Activated CD8-positive, alpha-beta memory T cell treated with anti-CD3 and anti-CD28 coated beads, Interleukin-2, amount 10 ng/mL, durations not matched to agents 7 days and 5 days (primary cell): ENCODE measurements around the gene AKT2. TPM values are rescaled to one million over a fixed set of nuclear protein-coding genes. Genes with fewer than 3 reads are reported as not detected.

Experiments used
- ATAC-seq: fragments of 150-1000 bp; cut with Tn5 transposase; one replicate; pipeline ENCODE4 v1.10.0; 2021; ENCODE audit warnings: moderate library complexity
- CTCF ChIA-PET: fragments of 350-600 bp; sonication (Branson Sonifier 250); formaldehyde crosslinking; loops from one replicate; lab custom pipeline; 2021; ENCODE audit warnings: antibody characterized with exemption; lab: Charles Lee
- DNase-seq: peaks from one replicate; pipeline ENCODE4 v3.0.0-alpha.2; 2020
- H3K27ac Mint-ChIP-seq: one replicate; pipeline ENCODE4 v1.8.0; 2021; ENCODE audit warnings: mild to moderate bottlenecking, mixed read lengths
- H3K27me3 Mint-ChIP-seq: one replicate; pipeline ENCODE4 v1.8.0; 2021; ENCODE audit warnings: mixed read lengths
- H3K36me3 Mint-ChIP-seq: one replicate; pipeline ENCODE4 v1.8.0; 2021; ENCODE audit warnings: mild to moderate bottlenecking, mixed read lengths
- H3K4me1 Mint-ChIP-seq: one replicate; pipeline ENCODE4 v1.8.0; 2021; ENCODE audit warnings: mixed read lengths
- H3K4me3 Mint-ChIP-seq: one replicate; pipeline ENCODE4 v1.8.0; 2021; ENCODE audit warnings: mild to moderate bottlenecking, moderate library complexity, mixed read lengths
- H3K9me3 Mint-ChIP-seq: one replicate; pipeline ENCODE4 v1.8.0; 2022; ENCODE audit warnings: low read depth, mixed read lengths
- total RNA-seq, 2 experiments: library from RNA; stranded (reverse); gene quantifications; one replicate each; pipeline ENCODE4 v1.2.3, GENCODE V29; 2021

AKT2 gene
- total RNA-seq, 2 experiments from 2014 or later: 141 to 172 TPM

GRCh38 chr19:40286971-40287421 lies 1.9 kb upstream of the AKT2 start:
- H3K4me3 Mint-ChIP-seq: no peak overlapping the region
- H3K27me3 Mint-ChIP-seq: no peaks in the 10 kb centered on the region
- no peak for ATAC-seq
- H3K36me3 Mint-ChIP-seq: no peaks in the 10 kb centered on the region
- H3K27ac Mint-ChIP-seq: peak overlapping the region; percentile 78
- CTCF ChIA-PET: interaction anchor here (1.0 to 2.8 kb wide), 3 partner anchors 18 to 348 kb away, joined by 3 to 13 read pairs (median 10); no protein-coding TSS in a partner anchor
- H3K4me1 Mint-ChIP-seq: peaks cover 35% of the 10 kb centered on the region
- H3K9me3 Mint-ChIP-seq: no peaks in the 10 kb centered on the region
- DNase-seq: no peak

DNA sequence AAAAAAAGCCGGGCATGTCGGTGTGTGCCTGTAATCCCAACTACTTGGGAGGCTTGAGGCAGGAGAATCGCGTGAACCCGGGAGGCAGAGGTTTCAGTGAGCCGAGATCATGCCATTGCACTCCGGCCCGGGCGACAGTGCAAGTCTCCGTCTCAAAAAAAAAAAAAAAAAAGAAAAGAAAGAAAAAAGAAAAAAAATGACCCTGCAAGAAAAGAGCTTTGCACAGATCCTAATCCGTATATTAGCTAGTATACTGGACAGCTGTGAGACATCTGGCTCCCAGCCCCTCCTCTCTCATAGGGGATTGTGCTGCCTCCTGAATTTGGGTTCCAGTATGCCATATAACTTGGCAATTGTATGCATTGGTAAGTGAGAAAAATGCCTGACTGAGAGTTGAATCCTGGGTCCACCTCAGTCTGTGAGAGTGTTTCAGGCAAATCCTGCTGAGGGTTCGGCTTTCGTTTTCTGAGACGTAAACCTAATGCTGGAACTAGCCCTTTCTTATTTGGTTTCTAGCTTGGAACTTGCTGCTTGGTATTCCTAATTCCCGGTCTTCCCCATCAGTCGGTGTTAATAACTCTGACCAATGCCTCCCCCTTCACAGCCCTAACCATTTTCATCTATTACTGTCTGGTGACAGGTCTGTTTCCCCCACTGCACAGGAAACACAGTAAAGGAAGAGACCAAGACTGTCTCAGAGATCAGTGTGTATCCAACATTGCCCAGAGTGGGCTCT lies 1.3 kb upstream of the AKT2 start:
- DNase-seq (no peak), ATAC-seq (no peak)
- H3K9me3 Mint-ChIP-seq: no peaks in the 10 kb centered on the region
- CTCF ChIA-PET: interaction anchor here (1.0 to 2.8 kb wide), 5 partner anchors 19 to 349 kb away, joined by 3 to 13 read pairs (median 4); no protein-coding TSS in a partner anchor
- H3K4me1 Mint-ChIP-seq: peaks cover 39% of the 10 kb centered on the region
- peak overlapping the region; percentile 86 for H3K4me3 Mint-ChIP-seq
- H3K27ac Mint-ChIP-seq: peak overlapping the region; percentile 99
- no peaks in the 10 kb centered on the region for H3K36me3 Mint-ChIP-seq
- H3K27me3 Mint-ChIP-seq: no peaks in the 10 kb centered on the region

DNA sequence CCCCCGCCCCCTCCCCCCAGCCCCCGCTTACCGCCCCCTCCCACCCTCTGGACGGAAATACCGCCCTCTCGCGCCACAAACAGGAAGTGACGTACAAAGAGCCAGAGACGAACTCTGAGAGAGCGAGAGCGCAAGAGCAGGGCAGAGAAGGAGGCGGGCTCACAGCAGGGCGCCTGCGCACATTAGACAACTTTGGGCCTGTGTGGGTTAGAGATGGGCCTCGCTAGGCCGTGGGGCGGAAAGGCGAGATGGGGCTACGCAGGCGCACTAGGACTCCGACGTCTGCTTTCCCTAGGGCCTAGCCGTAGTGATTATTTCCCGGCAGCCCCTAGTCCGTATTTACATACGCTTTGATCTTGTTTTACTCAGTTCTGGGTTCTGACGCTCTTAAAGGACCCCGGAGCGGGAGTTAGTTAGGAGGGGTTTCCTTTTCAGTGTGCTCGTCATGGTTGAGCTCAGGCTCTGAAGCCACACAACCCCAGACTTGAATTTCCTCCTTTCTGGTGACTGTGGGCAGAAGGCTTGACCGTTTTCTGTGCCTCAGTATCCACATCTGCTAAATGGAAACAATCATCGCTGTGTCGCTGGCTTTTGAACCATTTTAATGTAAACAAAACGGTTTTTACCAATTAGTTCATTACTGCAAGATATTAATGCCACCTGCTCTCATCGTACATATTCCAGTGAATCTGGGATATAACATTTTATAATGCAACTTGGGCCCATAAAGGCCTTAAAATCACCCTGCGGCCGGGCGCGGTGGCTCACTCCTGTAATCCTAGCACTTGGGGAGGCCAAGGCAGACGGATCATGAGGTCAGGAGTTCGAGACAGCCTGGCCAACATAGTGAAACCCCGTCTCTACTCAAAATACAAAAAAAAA lies 449 bp upstream of the AKT2 start:
- no peaks in the 10 kb centered on the region for H3K9me3 Mint-ChIP-seq
- ATAC-seq (peak; percentile 92), DNase-seq (peak; percentile 99)
- H3K36me3 Mint-ChIP-seq: no peaks in the 10 kb centered on the region
- CTCF ChIA-PET: interaction anchor here (1.1 to 2.8 kb wide), 7 partner anchors 10 to 349 kb away, joined by 3 to 13 read pairs (median 4); no protein-coding TSS in a partner anchor
- H3K27me3 Mint-ChIP-seq: no peaks in the 10 kb centered on the region
- H3K4me1 Mint-ChIP-seq: peaks cover 43% of the 10 kb centered on the region
- H3K4me3 Mint-ChIP-seq: peak overlapping the region; percentile 86
- peak overlapping the region; percentile 99 for H3K27ac Mint-ChIP-seq

- CTCF ChIA-PET: interaction anchor here (0.7 to 1.7 kb wide), 3 partner anchors 10 to 136 kb away, joined by 3 to 4 read pairs (median 4); partner anchors contain the start of genes C19orf47 and PLD3
- Mint-ChIP-seq H3K27ac (peak overlapping the region; percentile 92), H3K9me3 (no peaks in the 10 kb centered on the region), H3K4me1 (peaks cover 50% of the 10 kb centered on the region), H3K36me3 (no peaks in the 10 kb centered on the region), H3K4me3 (peak overlapping the region; percentile 86), H3K27me3 (no peaks in the 10 kb centered on the region)
- ATAC-seq (no peak), DNase-seq (no peak)
These were observed 969 bp downstream of the AKT2 start for GRCh38 chr19:40284251-40284500.

DNA sequence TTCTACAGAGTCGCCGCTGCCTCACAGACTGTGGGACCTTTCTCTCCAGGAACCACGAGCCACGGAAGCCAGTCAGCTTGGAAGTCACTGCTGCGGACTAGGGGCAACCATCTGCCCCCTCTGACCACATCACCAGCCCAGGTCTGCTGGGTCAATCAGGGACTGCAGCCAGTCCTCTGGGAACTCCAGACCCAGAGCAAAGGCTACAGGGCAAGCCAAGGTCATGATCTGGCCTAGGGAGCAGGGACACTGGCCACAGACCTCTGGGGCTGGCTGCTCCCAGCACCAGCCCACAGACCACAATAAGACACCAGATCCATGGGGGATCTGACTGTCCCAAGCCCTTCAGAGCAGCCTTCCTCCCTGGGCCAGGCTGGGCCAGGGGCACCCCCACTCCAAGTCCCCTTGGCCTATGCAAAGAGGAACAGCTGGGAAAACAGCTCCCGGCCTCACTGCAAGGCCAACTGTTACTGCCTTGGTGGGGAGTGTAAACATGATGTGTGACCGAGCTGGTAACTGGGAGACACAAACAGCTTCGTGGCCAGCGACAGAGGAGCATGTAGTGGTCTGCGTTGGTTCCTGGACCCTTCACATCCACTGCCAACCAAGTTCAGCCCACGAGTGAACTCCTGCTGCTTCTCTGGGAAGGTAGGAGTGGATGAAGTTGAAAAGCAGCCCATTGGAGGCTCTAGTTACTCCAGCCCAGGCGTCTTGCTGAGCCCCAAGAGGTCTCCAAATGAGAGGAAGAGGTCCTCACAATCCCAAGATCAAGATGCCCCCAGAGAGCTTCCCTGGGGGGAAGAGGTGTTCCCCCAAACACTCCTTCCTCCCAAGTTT lies 1.5 kb downstream of the AKT2 start:
- Mint-ChIP-seq H3K9me3 (no peaks in the 10 kb centered on the region), H3K27me3 (no peaks in the 10 kb centered on the region), H3K27ac (peak overlapping the region; percentile 92), H3K4me3 (peak overlapping the region; percentile 86), H3K4me1 (peaks cover 51% of the 10 kb centered on the region), H3K36me3 (no peaks in the 10 kb centered on the region)
- DNase-seq: no peak
- ATAC-seq: no peak
- CTCF ChIA-PET: interaction anchor here (0.7 to 1.7 kb wide), 5 partner anchors 9 to 159 kb away, joined by 3 to 4 read pairs (median 3); partner anchors contain the start of genes C19orf47 and PLD3

- H3K36me3 Mint-ChIP-seq: no peaks in the 10 kb centered on the region
- peak overlapping the region; percentile 92 for H3K27ac Mint-ChIP-seq
- H3K4me3 Mint-ChIP-seq: peak overlapping the region; percentile 86
- ATAC-seq (no peak), DNase-seq (no peak)
- peaks cover 56% of the 10 kb centered on the region for H3K4me1 Mint-ChIP-seq
- H3K9me3 Mint-ChIP-seq: no peaks in the 10 kb centered on the region
- CTCF ChIA-PET: interaction anchor here (0.9 to 1.3 kb wide), 3 partner anchors 22 to 160 kb away, joined by 3 read pairs; no protein-coding TSS in a partner anchor
- H3K27me3 Mint-ChIP-seq: no peaks in the 10 kb centered on the region
These were observed 2.2 kb downstream of the AKT2 start for GRCh38 chr19:40282920-40283319.

DNA sequence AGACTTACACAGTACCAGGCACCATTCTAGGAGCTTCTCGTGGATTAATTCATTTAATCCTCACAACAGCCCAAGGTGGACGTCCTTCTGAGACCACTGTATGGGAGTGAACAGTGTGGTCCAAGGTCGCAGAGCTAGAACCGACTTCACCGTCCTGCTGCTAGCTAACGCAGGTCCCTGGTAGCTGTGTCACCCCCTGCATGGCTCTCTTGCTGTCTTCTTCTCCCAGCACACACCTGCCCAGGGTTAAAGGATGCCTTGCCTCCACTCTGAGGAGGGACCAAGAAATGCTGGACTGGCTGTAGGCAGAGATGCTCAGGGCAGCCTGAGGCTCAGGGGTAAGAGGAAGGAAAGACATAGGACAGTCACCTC lies 3.0 kb downstream of the AKT2 start:
- no peak overlapping the region for H3K4me3 Mint-ChIP-seq
- no peaks in the 10 kb centered on the region for H3K9me3 Mint-ChIP-seq
- peaks cover 57% of the 10 kb centered on the region for H3K4me1 Mint-ChIP-seq
- H3K36me3 Mint-ChIP-seq: no peaks in the 10 kb centered on the region
- ATAC-seq (no peak), DNase-seq (no peak)
- CTCF ChIA-PET: interaction anchor here (1.0 to 1.3 kb wide), 2 partner anchors 139 to 161 kb away, joined by 3 read pairs; no protein-coding TSS in a partner anchor
- H3K27ac Mint-ChIP-seq: no peak overlapping the region
- H3K27me3 Mint-ChIP-seq: no peaks in the 10 kb centered on the region

GRCh38 chr19:40281381-40282208 lies 3.5 kb downstream of the AKT2 start:
- no peaks in the 10 kb centered on the region for H3K9me3 Mint-ChIP-seq
- no peak for ATAC-seq
- no peaks in the 10 kb centered on the region for H3K27me3 Mint-ChIP-seq
- no peak overlapping the region for H3K4me3 Mint-ChIP-seq
- no peaks in the 10 kb centered on the region for H3K36me3 Mint-ChIP-seq
- no peak for DNase-seq
- CTCF ChIA-PET: interaction anchor here (1.3 kb wide), 1 partner anchor 140 kb away, joined by 3 read pairs; no protein-coding TSS in a partner anchor
- H3K4me1 Mint-ChIP-seq: peaks cover 55% of the 10 kb centered on the region
- no peak overlapping the region for H3K27ac Mint-ChIP-seq

- H3K36me3 Mint-ChIP-seq: no peaks in the 10 kb centered on the region
- peaks cover 54% of the 10 kb centered on the region for H3K4me1 Mint-ChIP-seq
- no peak for ATAC-seq
- no peaks in the 10 kb centered on the region for H3K9me3 Mint-ChIP-seq
- CTCF ChIA-PET: interaction anchor here (2.7 kb wide), 1 partner anchor 25 kb away, joined by 9 read pairs; no protein-coding TSS in a partner anchor
- DNase-seq: no peak
- H3K27me3 Mint-ChIP-seq: no peaks in the 10 kb centered on the region
- no peak overlapping the region for H3K4me3 Mint-ChIP-seq
- no peak overlapping the region for H3K27ac Mint-ChIP-seq
These were observed 4.4 kb downstream of the AKT2 start for GRCh38 chr19:40280608-40281221.

DNA sequence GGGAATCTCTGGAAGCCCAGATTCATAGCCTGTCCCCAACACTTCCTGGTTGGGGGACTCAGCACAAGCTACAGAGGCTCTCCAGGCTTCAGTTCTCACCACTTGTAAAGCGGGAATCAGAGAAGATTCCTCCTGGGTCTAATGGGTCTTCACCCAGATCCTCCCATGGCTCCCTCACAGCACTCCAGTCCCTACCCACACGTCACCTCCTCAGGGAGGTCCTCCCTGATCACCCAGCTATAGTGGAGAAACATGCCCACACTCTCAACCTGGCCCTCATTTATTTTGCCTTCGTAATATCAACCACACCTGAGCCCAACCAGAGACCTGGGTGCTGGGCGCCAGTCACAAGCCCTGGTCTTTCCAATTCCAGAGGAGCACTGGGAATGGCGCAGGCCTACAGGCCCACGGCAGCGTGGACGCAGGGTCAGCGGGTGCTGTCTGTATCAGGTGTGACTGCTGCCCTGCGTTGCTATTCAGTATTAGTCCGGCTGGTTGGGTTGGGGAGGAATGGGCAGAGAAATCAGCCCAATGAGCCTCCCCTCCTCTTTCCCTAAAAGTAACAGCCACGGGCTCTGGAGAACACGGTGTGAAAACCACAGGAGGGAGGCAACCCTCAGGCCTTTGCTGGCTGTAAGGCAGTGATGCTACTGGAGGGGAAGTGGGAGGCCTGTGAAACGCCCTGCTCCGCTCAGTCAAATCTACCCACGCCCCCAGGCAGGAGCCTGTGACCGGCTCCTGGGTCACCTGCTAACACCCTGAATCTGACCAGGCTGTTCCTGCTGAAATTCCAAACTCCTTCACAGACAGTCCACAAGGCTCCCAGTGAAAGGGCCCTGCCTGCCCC lies 5.2 kb downstream of the AKT2 start:
- no peaks in the 10 kb centered on the region for H3K27me3 Mint-ChIP-seq
- H3K4me3 Mint-ChIP-seq: no peak overlapping the region
- H3K4me1 Mint-ChIP-seq: peaks cover 56% of the 10 kb centered on the region
- CTCF ChIA-PET: interaction anchor here (2.7 kb wide), 1 partner anchor 25 kb away, joined by 9 read pairs; no protein-coding TSS in a partner anchor
- no peaks in the 10 kb centered on the region for H3K9me3 Mint-ChIP-seq
- ATAC-seq: no peak
- H3K36me3 Mint-ChIP-seq: no peaks in the 10 kb centered on the region
- no peak overlapping the region for H3K27ac Mint-ChIP-seq
- no peak for DNase-seq

DNA sequence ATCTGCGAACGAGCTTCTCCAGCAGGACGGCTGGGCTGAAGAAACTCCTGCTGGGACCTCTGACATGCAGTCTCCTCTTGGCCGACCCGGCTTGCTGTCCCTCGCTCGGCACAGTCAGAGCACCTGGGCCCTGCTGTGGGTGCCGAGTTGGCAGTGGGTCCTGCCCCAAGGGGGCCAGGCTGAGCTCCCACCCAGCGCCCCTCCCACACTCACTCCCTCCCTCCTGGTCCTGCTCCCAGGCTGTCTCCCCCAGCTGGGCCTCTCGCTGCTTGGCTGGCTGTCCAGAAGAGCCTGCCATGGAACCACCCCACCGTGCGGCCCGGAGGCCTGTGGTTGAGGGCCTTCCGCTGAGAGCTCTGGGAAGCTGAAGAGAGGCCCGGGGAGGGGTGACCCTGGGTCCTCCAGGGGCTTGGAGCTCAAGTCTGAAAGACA lies 6.0 kb downstream of the AKT2 start:
- no peaks in the 10 kb centered on the region for H3K27me3 Mint-ChIP-seq
- H3K36me3 Mint-ChIP-seq: no peaks in the 10 kb centered on the region
- no peak overlapping the region for H3K4me3 Mint-ChIP-seq
- no peak for ATAC-seq
- H3K4me1 Mint-ChIP-seq: peaks cover 60% of the 10 kb centered on the region
- no peaks in the 10 kb centered on the region for H3K9me3 Mint-ChIP-seq
- DNase-seq: no peak
- CTCF ChIA-PET: interaction anchor here (2.7 kb wide), 1 partner anchor 26 kb away, joined by 9 read pairs; no protein-coding TSS in a partner anchor
- no peak overlapping the region for H3K27ac Mint-ChIP-seq
